Ishikawa (cell line): ENCODE results near the gene RGS9.

Experiments
- CREB1 ChIP-seq: IDR thresholded peaks from 2 replicates; pipeline ENCODE4 v1.6.1; 2012; ENCODE audit warnings: low read depth
- EP300 ChIP-seq: IDR thresholded peaks from 2 replicates; pipeline ENCODE4 v1.6.1; 2012; ENCODE audit warnings: borderline replicate concordance
- FOXM1 ChIP-seq: IDR thresholded peaks from 2 replicates; pipeline ENCODE4 v1.6.1; 2012; ENCODE audit warnings: low read depth, borderline replicate concordance
- MAX ChIP-seq: IDR thresholded peaks from 2 replicates; pipeline ENCODE4 v1.6.1; 2012
- RAD21 ChIP-seq: IDR thresholded peaks from 2 replicates; pipeline ENCODE4 v1.6.1; 2012; ENCODE audit warnings: low read depth
- REST ChIP-seq: IDR thresholded peaks from 2 replicates; pipeline ENCODE4 v1.6.1; 2012; ENCODE audit warnings: low read depth, mild to moderate bottlenecking
- TAF1 ChIP-seq: IDR thresholded peaks from 2 replicates; pipeline ENCODE4 v1.6.1; 2012; ENCODE audit warnings: low read depth, mild to moderate bottlenecking
- TEAD4 ChIP-seq: IDR thresholded peaks from 2 replicates; pipeline ENCODE4 v1.6.1; 2012
- USF1 ChIP-seq: IDR thresholded peaks from 2 replicates; pipeline ENCODE4 v1.6.1; 2012
- YY1 ChIP-seq: IDR thresholded peaks from 2 replicates; pipeline ENCODE4 v1.6.1; 2012; ENCODE audit warnings: low read depth

- TF ChIP-seq EP300 (no peak), MAX (no peak), FOXM1 (no peak), REST (no peak), USF1 (no peak), YY1 (no peak), TEAD4 (no peak), TAF1 (no peak), CREB1 (no peak), RAD21 (no peak)
These were observed 64.2 kb downstream of the RGS9 start for GRCh38 chr17:65201331-65201730.
